NOMO-1 treated with DMSO at 0.1 percent for 48 hours (cell line): Measurements from ENCODE around the gene FNDC3B.

ENCODE experiments used
- DNase-seq: peaks from one replicate; lab custom pipeline; 2025; ENCODE audit not compliant: unreplicated experiment; lab: John Stamatoyannopoulos, UW

The FNDC3B gene

GRCh38 chr3:172132721-172133311 is 93.4 kb downstream of the FNDC3B start:
- no peak for DNase-seq

DNA sequence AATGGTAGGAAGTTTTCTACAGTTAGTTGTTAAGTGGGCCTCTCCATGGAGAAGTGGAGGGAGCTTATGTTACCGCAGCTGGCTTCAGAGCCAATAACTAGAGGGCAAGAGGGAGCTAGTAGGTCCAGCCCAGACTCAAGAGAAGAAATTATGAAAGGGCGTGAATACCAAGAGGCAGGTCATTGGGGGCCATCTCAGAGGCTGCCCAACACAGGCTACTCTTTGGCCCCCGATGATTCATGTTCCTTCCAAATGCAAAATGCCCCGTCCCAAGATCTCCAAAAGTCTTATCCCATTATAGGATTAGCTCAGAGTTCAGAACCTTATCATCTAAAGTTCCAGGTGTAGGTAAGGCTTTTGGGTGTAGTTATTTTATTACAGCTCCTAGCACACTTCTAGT is 94.5 kb downstream of the FNDC3B start:
- no peak for DNase-seq

GRCh38 chr3:172134352-172134751 is 95.0 kb downstream of the FNDC3B start:
- DNase-seq = peak; percentile 84

GRCh38 chr3:172135185-172135584 is 95.8 kb downstream of the FNDC3B start:
- DNase-seq = no peak

GRCh38 chr3:172135820-172136219 is 96.4 kb downstream of the FNDC3B start:
- peak; percentile 38 for DNase-seq

DNA sequence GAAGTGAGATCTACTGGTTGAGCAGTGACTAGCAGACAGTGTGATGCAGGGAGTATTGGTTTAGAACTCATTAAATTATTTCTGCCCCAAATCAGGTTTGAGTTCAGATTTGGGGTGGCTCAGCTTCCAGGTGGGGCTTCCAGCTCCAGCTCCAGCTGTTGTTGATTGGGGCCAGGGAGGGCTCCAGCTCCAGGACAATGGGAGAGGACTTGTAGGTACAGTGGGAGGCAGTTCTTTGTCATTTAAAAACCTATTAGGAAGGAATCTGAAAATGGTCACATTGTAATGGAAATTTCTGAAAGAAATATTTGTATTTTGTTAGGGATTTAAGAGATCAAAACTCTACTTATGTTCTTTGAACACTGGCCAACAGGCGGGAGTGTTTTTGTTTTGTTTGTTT is 97.0 kb downstream of the FNDC3B start:
- DNase-seq = no peak

DNA sequence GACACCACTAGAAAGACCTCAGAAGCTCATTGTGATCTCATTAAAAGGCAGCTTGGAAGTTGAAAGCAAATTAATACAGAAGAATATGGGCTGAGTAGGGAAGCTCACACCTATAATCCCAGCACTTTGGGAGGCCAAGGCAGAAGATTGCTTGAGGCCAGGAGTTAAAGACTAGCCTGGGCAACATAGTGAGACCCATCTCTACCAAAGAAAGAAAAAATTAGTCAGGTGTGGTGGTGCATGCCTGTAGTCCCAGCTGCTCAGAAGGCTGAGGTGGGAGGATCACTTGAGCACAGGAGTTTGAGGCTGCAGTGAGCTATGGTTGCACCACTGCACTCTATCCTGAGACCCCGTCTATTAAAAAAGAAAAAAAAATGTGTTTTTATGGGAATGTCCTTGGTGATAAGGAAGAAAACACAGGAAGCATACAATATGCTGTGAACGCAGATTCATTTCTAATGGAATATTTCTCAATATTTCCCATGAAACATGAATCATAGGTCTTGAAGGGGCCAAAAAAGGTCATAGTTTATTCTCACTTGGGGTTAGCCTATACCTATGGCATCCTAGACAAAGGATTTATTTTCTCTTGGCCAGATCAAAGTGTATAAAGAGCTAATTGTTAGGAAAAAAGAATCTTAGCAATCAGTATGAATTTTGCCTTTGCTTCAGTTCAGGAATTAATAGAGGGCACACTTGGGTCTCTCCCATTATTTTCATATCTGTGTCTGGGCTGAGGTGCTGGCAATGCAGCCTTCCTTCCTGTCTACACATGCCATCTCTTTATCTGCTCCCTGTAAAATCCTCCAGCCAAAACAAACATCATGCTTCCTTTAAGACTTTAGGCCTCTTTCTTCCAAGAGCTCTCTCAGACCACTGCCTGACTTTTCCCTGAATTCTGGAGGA is 98.2 kb downstream of the FNDC3B start:
- DNase-seq = no peak

GRCh38 chr3:172138193-172138537 is 98.8 kb downstream of the FNDC3B start:
- no peak for DNase-seq

- peak; percentile 46 for DNase-seq
These were observed 99.6 kb downstream of the FNDC3B start for GRCh38 chr3:172138792-172139507.

GRCh38 chr3:172139528-172140276 is 100.3 kb downstream of the FNDC3B start:
- no peak for DNase-seq

- DNase-seq = peak; percentile 59
These were observed 101.4 kb downstream of the FNDC3B start for GRCh38 chr3:172140499-172141391.

- peak; percentile 88 for DNase-seq
These were observed 102.9 kb downstream of the FNDC3B start for GRCh38 chr3:172142051-172142863.

DNA sequence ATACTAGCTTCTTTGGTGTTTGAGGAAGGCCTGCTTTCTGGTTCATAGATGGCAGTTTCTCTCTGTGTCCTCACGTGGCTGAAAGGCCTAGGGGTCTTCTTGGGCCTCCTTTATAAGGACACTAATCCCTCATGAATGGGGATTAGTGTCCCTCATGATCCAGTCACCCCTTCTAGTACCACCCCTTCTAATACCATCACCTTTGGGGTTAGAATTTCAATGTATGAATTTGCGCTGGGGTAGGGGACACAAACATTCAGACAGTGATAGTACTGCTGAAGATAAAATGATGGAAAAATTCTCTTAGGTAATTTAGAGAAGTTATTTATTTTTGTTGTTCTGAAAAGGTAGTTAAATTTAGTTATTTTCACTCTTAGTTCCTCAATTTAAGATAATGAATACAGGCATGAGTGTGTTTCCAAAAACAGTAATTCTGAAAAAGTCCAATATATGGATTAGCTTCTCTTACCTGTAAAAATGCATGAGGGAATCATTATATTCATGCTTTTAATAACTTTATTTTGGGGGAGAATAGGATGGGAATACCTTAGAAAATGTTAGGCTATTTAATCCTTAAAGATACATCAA is 103.6 kb downstream of the FNDC3B start:
- no peak for DNase-seq

DNA sequence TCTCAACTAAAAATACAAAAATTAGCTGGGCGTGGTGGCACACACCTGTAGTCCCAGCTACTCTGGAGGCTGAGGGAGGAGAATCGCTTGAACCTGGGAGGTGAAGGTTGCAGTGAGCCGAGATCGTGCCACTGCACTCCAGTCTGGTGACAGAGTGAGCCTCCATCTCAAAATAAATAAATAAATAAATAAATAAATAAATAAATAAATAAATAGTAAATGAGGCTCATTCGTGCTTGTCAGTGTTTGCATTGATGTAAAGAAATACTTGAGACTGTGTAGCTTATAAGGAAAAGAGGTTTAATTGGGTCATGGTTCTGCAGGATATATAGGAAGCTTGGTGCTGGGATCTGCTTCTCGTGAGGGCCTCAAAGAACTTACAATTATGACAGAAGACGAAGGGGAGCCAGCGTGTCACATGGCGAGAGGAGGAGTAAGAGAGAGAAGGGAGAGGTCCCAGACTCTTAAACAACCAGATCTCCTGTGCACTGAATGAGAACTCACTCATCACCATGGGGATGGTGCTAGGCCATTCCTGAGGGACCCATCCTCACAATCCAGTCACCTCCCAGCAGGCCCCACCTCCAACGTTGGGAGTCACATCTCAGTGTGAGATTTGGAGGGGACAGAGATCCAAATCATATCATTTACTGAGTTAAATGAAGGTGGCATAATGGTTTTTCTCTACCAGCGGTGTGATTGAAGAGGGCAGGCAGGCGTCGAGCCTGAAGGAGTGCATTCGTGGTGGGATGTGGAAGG is 104.5 kb downstream of the FNDC3B start:
- DNase-seq = no peak

- no peak for DNase-seq
These were observed 105.2 kb downstream of the FNDC3B start for GRCh38 chr3:172144601-172145000.

- DNase-seq = peak; percentile 51
These were observed 105.8 kb downstream of the FNDC3B start for GRCh38 chr3:172145031-172145686.

GRCh38 chr3:172146349-172146748 is 107.0 kb downstream of the FNDC3B start:
- no peak for DNase-seq
